Neural cell (in vitro differentiated cells): ENCODE results near the gene DOCK2. TPM values are rescaled to one million over a fixed set of nuclear protein-coding genes. Genes with fewer than 3 reads are reported as not detected.

Experiments
- H2AFZ ChIP-seq: fragments of 200-600, 300-800 bp; sonication (generic), shearing (Covaris generic); 2 replicates; pipeline ENCODE4 v1.6.0; 2014; ENCODE audit warnings: low read depth, mild to moderate bottlenecking, antibody characterized with exemption, low read length, moderate library complexity
- H3F3A ChIP-seq: fragments of 200-600 bp; shearing (Covaris generic); 2 replicates; pipeline ENCODE4 v1.6.1; 2016; ENCODE audit warnings: mild to moderate bottlenecking, moderate library complexity, mixed read lengths, antibody characterized with exemption, low read length; ENCODE audit not compliant: insufficient read depth, poor library complexity, severe bottlenecking
- H3K27ac ChIP-seq: fragments of 200-600, 300-800 bp; sonication (generic), shearing (Covaris generic); 2 replicates; pipeline ENCODE4 v1.5.1; 2014; ENCODE audit warnings: mild to moderate bottlenecking, low read length, moderate library complexity
- H3K27me3 ChIP-seq: fragments of 300-800, 200-600 bp; sonication (generic), shearing (Covaris generic); 2 replicates; pipeline ENCODE4 v1.6.0; 2014; ENCODE audit warnings: mild to moderate bottlenecking, low read depth, low read length, moderate library complexity; ENCODE audit not compliant: insufficient read depth
- H3K36me3 ChIP-seq: fragments of 300-800, 200-600 bp; sonication (generic), shearing (Covaris generic); 2 replicates; pipeline ENCODE4 v1.5.1; 2014; ENCODE audit warnings: mild to moderate bottlenecking, antibody characterized with exemption, low read length, moderate library complexity; ENCODE audit not compliant: insufficient read depth
- H3K4me2 ChIP-seq: fragments of 300-800, 200-600 bp; sonication (generic), shearing (Covaris generic); 2 replicates; pipeline ENCODE4 v1.6.0; 2014; ENCODE audit warnings: mild to moderate bottlenecking, low read length
- H3K4me3 ChIP-seq: fragments of 300-800, 200-600 bp; sonication (generic), shearing (Covaris generic); 2 replicates; pipeline ENCODE4 v1.5.1; 2014; ENCODE audit warnings: mild to moderate bottlenecking, low read length, moderate library complexity
- H3K79me2 ChIP-seq: fragments of 200-600 bp; shearing (Covaris generic); replicated peaks from 2 replicates; pipeline ENCODE4 v1.6.0; 2014; ENCODE audit warnings: mild to moderate bottlenecking, low read length, moderate library complexity; ENCODE audit not compliant: insufficient read depth
- H3K9ac ChIP-seq: fragments of 300-800, 200-600 bp; sonication (generic), shearing (Covaris generic); 2 replicates; pipeline ENCODE4 v1.6.1; 2016; ENCODE audit warnings: mild to moderate bottlenecking, low read length, mixed read lengths
- H3K9me2 ChIP-seq: fragments of 200-600 bp; shearing (Covaris generic); 2 replicates; pipeline ENCODE4 v1.6.1; 2016; ENCODE audit warnings: mild to moderate bottlenecking, low read length, mixed read lengths; ENCODE audit not compliant: insufficient read depth
- H3K9me3 ChIP-seq: fragments of 200-600, 300-800 bp; sonication (generic), shearing (Covaris generic); 2 replicates; pipeline ENCODE4 v1.6.1; 2016; ENCODE audit warnings: mild to moderate bottlenecking, mixed run types, low read length, moderate library complexity, mixed read lengths
- H4K20me1 ChIP-seq: fragments of 200-600 bp; shearing (Covaris generic); 2 replicates; pipeline ENCODE4 v1.6.1; 2016; ENCODE audit warnings: mild to moderate bottlenecking, mixed run types; ENCODE audit not compliant: insufficient read depth
- CTCF ChIP-seq: fragments of 450-650 bp; IDR thresholded peaks from 2 replicates; pipeline ENCODE4 v1.5.1; 2014; ENCODE audit warnings: antibody characterized with exemption, mild to moderate bottlenecking, moderate library complexity; ENCODE audit not compliant: poor library complexity, severe bottlenecking
- EP300 ChIP-seq: fragments of 450-650 bp; conservative IDR thresholded peaks from 2 replicates; pipeline ENCODE4 v1.6.1; 2014; ENCODE audit warnings: antibody characterized with exemption, mild to moderate bottlenecking, moderate library complexity; ENCODE audit not compliant: poor library complexity, severe bottlenecking
- EZH2 ChIP-seq: fragments of 200-600, 300-800 bp; shearing (Covaris generic), sonication (generic); IDR thresholded peaks from 2 replicates; pipeline ENCODE4 v1.6.1; 2014; ENCODE audit warnings: antibody characterized with exemption, low read length, borderline replicate concordance, mild to moderate bottlenecking; ENCODE audit not compliant: insufficient read depth, poor library complexity, severe bottlenecking
- MXI1 ChIP-seq: fragments of 450-650 bp; conservative IDR thresholded peaks from 2 replicates; pipeline ENCODE4 v1.6.1; 2014; ENCODE audit warnings: antibody characterized with exemption, mild to moderate bottlenecking; ENCODE audit not compliant: poor library complexity, severe bottlenecking
- POLR2AphosphoS5 ChIP-seq: IDR thresholded peaks from 2 replicates; pipeline ENCODE4 v1.6.1; 2012
- RAD21 ChIP-seq: fragments of 450-650 bp; conservative IDR thresholded peaks from 2 replicates; pipeline ENCODE4 v1.6.1; 2014; ENCODE audit warnings: antibody characterized with exemption, mild to moderate bottlenecking, moderate library complexity
- REST ChIP-seq: IDR thresholded peaks from 2 replicates; pipeline ENCODE4 v1.6.1; 2012; ENCODE audit warnings: borderline replicate concordance
- SMC3 ChIP-seq: fragments of 450-650 bp; conservative IDR thresholded peaks from 2 replicates; pipeline ENCODE4 v1.6.1; 2014; ENCODE audit warnings: antibody characterized with exemption, mild to moderate bottlenecking, moderate library complexity; ENCODE audit not compliant: poor library complexity
- TAF1 ChIP-seq: IDR thresholded peaks from 2 replicates; pipeline ENCODE4 v1.6.1; 2012; ENCODE audit warnings: low read depth
- polyA plus RNA-seq: library from polyadenylated mRNA; depleted of rRNA; stranded (reverse); fragments of >200 nt; gene quantifications from 2 replicates; pipeline ENCODE4 v1.2.3, GENCODE V29; 2014

DOCK2 gene
- polyA plus RNA-seq, 1 donor from 2014 or later: 0.15 TPM

GRCh38 chr5:170100066-170100943 is 463.2 kb downstream of the DOCK2 start:
- Histone ChIP-seq H3K36me3 (no peaks in the 10 kb centered on the region), H3K27ac (no peak overlapping the region), H3K4me2 (no peak overlapping the region), H3K9me3 (no peaks in the 10 kb centered on the region), H3K4me3 (no peak overlapping the region), H3F3A (no peaks in the 10 kb centered on the region), H3K27me3 (no peaks in the 10 kb centered on the region), H3K79me2 (no peaks in the 10 kb centered on the region), H2AFZ (no peak overlapping the region), H3K9ac (no peak overlapping the region), H4K20me1 (no peaks in the 10 kb centered on the region), H3K9me2 (no peaks in the 10 kb centered on the region)
- TF ChIP-seq EP300 (no peak), REST (no peak), TAF1 (no peak), POLR2AphosphoS5 (no peak), MXI1 (no peak), CTCF (peak; percentile 90), RAD21 (peak; percentile 92), SMC3 (peak; percentile 94), EZH2 (no peak)

- Histone ChIP-seq H3K4me3 (no peak overlapping the region), H3K4me2 (no peak overlapping the region), H3K9me2 (no peaks in the 10 kb centered on the region), H3K9me3 (no peaks in the 10 kb centered on the region), H2AFZ (no peak overlapping the region), H3F3A (no peaks in the 10 kb centered on the region), H4K20me1 (no peaks in the 10 kb centered on the region), H3K79me2 (no peaks in the 10 kb centered on the region), H3K27ac (no peak overlapping the region), H3K27me3 (no peaks in the 10 kb centered on the region), H3K36me3 (no peaks in the 10 kb centered on the region), H3K9ac (no peak overlapping the region)
- TF ChIP-seq EP300 (no peak), EZH2 (no peak), CTCF (no peak), REST (no peak), POLR2AphosphoS5 (no peak), RAD21 (no peak), SMC3 (no peak), TAF1 (no peak), MXI1 (no peak)
Measured at GRCh38 chr5:170103447-170103846, 466.4 kb downstream of the DOCK2 start.
